Bronchial epithelial cell (primary cell): ENCODE results near the gene KDM5B. TPM values are rescaled to one million over a fixed set of nuclear protein-coding genes. Genes with fewer than 3 reads are reported as not detected.

Experiments used
- DNase-seq: peaks from one replicate; pipeline ENCODE4 v3.0.0-alpha.2; 2010; ENCODE audit warnings: low read depth
- FAIRE-seq: peaks from 2 replicates; lab custom pipeline; 2011; peaks lifted over from hg19 to GRCh38; lab: Jason Lieb, UNC
- H3K27me3 ChIP-seq: 2 replicates; pipeline ENCODE4 v1.5.1; 2011; ENCODE audit warnings: low read length; ENCODE audit not compliant: control insufficient read depth, insufficient read depth
- H3K36me3 ChIP-seq: 2 replicates; pipeline ENCODE4 v1.5.1; 2011; ENCODE audit warnings: low read length; ENCODE audit not compliant: control insufficient read depth, insufficient read depth
- H3K4me3 ChIP-seq: 2 replicates; pipeline ENCODE4 v1.5.1; 2011; ENCODE audit warnings: mild to moderate bottlenecking, low read depth, low read length, control low read depth
- total RNA-seq: library from RNA; depleted of rRNA; stranded (reverse); fragments of >200 nt; gene quantifications from 2 replicates; pipeline ENCODE4 v1.2.1, GENCODE V29; 2014
- TF ChIP-seq, protein P1 (sequence below): IDR thresholded peaks from 2 replicates; pipeline ENCODE4 v1.5.1; 2011; ENCODE audit warnings: mild to moderate bottlenecking, moderate library complexity, low read length, control low read depth, inconsistent platforms; ENCODE audit not compliant: insufficient read depth, severe bottlenecking

The KDM5B gene
- total RNA-seq, 1 donor from 2014 or later: 74.0 TPM

DNA sequence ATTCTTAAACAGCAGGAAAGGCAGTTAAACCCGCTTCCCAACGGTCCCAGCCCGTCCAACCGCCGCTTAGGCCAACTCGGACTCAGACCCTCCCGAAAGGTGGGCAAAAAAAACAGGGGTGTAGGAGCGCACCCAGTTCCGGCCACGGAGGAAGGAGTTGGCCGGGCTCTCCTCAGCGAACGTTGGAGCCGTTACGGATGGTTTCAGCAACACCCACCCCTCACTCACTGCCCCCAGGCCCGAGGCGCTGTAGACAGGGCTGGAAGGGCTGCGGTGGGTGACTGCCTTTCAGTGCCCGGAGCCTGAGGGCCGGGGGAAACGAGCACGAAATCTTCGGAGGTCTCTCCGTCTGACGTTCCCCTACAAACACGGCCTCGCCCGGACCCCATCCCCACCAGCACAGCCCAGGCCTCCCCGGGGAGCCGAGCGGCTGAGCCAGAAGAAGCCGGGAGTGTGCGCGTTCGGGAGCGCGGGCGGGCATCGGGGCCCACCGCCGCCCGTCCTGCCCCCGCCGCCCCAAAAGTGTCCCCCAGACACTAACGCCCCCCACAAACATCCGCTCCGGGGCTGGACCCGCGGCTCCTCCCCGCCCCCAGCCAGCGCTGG, 1.3 kb downstream of the KDM5B start:
- Histone ChIP-seq H3K27me3 (no peaks in the 10 kb centered on the region), H3K36me3 (no peaks in the 10 kb centered on the region), H3K4me3 (peak overlapping the region; percentile 96)
- TF ChIP-seq, protein P1, sequence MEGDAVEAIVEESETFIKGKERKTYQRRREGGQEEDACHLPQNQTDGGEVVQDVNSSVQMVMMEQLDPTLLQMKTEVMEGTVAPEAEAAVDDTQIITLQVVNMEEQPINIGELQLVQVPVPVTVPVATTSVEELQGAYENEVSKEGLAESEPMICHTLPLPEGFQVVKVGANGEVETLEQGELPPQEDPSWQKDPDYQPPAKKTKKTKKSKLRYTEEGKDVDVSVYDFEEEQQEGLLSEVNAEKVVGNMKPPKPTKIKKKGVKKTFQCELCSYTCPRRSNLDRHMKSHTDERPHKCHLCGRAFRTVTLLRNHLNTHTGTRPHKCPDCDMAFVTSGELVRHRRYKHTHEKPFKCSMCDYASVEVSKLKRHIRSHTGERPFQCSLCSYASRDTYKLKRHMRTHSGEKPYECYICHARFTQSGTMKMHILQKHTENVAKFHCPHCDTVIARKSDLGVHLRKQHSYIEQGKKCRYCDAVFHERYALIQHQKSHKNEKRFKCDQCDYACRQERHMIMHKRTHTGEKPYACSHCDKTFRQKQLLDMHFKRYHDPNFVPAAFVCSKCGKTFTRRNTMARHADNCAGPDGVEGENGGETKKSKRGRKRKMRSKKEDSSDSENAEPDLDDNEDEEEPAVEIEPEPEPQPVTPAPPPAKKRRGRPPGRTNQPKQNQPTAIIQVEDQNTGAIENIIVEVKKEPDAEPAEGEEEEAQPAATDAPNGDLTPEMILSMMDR: no peak
- no peak for DNase-seq
- no peak for FAIRE-seq

DNA sequence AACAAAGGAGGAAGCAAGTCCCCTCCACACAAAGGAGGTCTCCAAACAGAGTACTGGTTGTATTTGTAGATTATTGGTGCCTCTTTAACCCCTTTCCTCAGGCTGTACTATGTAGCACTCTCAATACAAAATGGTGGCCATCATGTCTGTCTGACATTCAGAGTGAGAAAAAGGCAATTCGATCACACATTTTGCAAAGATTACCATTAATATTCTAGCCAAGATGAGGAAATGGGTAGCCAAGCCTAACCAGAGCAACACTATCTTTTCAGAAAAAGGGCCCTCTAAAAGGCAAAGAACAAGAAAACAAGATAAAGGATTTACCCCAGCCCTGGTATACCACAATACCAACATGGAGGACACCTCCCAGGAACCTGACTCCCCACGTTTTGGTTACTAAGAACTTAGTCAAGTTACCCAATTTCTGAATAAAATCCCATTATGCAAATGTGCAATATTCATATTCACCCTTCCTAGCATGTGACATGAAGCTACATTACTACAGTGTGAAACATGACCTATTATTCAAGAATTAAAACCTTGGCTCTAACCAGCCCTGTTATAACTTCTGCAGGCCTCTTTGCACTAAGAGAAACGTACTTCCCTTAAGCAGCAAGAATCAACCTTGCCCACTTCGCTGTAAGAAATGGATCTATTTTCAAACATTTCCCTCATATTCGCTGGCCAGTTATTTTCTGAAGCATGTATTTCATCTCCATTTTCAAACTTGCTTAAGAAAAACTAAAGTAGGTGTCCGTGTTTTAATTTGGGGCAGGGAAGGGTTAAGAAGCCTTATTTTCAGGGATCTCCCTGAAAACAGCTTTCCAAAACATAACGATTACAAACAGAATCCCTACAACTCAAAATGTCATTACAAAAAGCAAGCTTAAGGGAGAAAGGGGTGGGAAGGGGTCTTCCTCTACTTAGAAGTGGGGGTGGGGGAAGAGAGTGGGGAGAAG, 2.1 kb downstream of the KDM5B start:
- no peak for FAIRE-seq
- H3K4me3 ChIP-seq: peak overlapping the region; percentile 96
- peak; percentile 41 for DNase-seq
- H3K27me3 ChIP-seq: no peaks in the 10 kb centered on the region
- no peaks in the 10 kb centered on the region for H3K36me3 ChIP-seq
- TF ChIP-seq, protein P1: no peak

DNA sequence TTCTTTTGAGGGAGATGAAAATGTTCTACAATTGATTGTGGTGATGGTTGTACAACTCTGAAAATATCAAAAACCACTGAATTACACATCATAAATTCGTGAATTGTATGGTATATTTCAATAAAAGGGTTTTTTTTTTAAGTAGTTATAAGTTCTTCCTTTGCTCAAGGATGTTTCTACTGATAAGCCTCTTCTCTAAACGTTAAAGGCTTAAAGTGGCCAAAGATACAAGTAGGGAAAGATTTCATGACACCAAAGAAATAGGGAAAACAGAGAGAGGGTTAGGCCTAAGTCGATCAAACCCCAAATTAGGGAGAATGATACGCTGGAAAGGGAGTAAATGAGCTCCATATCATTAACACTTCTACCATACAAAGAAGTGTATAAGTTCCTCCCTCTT, 4.1 kb downstream of the KDM5B start:
- TF ChIP-seq, protein P1: no peak
- FAIRE-seq (no peak), DNase-seq (no peak)
- Histone ChIP-seq H3K4me3 (no peak overlapping the region), H3K36me3 (no peaks in the 10 kb centered on the region), H3K27me3 (no peaks in the 10 kb centered on the region)

DNA sequence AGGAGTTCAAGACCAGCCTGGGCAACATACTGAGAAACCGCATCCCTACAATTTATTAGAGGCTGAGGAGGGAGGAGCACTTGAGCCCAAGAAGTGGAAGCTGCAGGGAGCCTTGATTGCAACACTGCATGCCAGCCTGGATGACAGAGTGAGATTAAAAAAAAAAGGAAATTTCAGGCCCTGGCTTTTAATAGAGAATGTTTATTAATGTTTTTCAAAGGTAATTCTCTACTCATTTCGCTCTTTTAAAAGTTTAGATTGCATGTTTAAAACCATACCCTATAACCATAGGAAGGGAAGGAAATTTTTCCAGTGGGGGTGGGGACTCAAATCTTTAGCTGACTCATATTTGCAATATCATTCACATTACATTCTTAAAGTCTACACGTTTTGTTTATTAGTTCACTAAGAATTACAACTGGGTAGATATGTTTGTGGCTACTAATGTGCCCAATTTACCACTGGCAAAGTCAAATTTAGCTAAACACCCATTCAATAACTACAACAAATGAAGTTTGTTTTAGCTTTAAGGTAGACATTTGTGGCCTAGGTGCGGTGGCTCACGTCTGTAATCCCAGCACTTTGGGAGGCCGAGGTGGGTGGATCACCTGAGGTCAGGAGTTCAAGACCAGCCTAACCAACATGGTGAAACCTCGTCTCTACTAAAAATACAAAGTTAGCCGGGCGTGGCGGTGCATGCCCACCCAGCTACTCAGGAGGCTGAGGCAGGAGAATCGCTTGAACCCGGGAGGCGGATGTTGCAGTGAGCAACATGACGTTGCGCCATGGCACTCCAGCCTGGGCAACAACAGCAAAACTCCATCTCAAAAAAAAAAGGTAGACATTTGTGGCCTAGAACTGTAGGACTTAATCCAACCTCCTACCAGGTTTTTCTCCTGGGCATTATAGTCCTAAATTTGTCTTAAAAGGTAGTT, 5.0 kb downstream of the KDM5B start:
- TF ChIP-seq, protein P1: no peak
- Histone ChIP-seq H3K36me3 (no peaks in the 10 kb centered on the region), H3K27me3 (no peaks in the 10 kb centered on the region), H3K4me3 (no peak overlapping the region)
- FAIRE-seq (no peak), DNase-seq (peak; percentile 47)

DNA sequence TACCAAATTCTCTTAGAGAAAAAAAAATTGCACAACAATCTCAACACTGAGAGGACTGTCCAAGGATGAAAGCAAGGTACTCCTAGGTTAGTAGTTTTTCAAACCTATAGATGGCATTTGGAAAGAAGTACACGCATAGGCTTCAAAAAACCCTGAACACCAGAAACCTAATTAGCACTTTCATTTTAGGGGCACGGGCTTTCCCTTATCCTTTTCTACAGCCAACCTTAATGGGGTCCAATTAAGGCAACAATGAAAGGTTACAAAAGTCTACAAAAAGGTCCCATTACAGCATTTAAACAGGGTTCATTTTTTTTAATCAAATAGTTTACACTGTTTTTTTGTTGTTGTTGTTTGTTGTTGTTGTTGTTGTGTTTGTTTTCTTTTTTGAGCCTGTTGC, 6.2 kb downstream of the KDM5B start:
- H3K27me3 ChIP-seq: no peaks in the 10 kb centered on the region
- DNase-seq: no peak
- peaks cover under 1% of the 10 kb centered on the region for H3K36me3 ChIP-seq
- TF ChIP-seq, protein P1: no peak
- no peak overlapping the region for H3K4me3 ChIP-seq
- FAIRE-seq: no peak
